Measurements from ENCODE around the gene SYNDIG1. TPM values are rescaled to one million over a fixed set of nuclear protein-coding genes. Genes with fewer than 3 reads are reported as not detected.

Gene SYNDIG1
- total and polyA plus RNA-seq, 4 donors: 0.20 to 5.0 (median 0.63) TPM

DNA sequence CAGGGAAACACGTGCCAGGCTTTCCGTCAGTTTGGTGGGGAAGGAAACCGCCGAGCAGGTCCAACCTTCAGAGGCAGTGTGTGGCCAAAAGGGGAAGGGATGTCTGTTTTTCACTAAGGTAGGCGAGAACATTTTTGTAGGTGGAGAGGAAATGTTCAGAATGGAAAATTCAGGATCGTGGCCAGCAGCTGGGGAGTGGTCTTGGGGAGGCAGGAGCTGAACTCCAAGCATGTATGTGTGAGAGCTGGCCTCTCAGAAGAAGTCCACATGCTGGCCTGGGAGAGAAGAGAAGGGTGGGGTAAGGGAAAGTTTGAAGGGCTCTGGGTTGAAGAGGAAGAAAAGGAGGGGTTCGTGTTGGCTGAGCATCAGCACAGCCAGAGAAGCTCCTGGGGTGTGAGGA lies 74.9 kb downstream of the SYNDIG1 start:
- DNase-seq: no peak
- no peak overlapping the region for H3K27ac ChIP-seq (ENCODE audit: low read depth in 1 of 2, low read length in 1 of 2)

DNA sequence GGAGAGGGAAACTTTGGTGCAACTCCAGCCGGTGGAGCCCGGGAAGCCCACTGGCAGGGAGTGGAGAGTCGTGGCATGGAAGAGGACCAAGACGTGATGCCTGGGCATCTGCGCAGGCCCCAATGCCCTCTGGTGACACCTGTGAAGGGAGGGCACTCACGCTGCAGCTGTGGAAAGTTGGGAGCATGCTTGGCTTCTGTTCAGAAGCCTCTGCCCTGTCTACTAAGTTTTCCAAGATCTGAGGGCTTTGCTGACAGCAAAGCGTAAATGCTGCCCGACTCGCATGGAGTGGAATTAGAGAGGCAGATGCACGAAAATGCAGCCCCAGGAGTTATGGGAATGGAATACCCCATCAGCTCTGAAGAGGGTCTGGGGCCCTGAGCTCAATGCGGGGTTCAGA lies 75.7 kb downstream of the SYNDIG1 start:
- H3K36me3 ChIP-seq (ENCODE audit: control insufficient read depth in 4 of 4, insufficient read depth in 4 of 4, low read length in 4 of 4): peaks cover 0 to 4% (median 2%) of the 10 kb centered on the region in 4 donors
- ATAC-seq (ENCODE audit: insufficient read depth, low FRiP score) (no peak), DNase-seq (no peak)
- H3K27ac ChIP-seq (ENCODE audit: low read depth in 1 of 2, low read length in 1 of 2): no peak overlapping the region
- no peak overlapping the region for H3K4me3 ChIP-seq
- TF ChIP-seq, protein P1, sequence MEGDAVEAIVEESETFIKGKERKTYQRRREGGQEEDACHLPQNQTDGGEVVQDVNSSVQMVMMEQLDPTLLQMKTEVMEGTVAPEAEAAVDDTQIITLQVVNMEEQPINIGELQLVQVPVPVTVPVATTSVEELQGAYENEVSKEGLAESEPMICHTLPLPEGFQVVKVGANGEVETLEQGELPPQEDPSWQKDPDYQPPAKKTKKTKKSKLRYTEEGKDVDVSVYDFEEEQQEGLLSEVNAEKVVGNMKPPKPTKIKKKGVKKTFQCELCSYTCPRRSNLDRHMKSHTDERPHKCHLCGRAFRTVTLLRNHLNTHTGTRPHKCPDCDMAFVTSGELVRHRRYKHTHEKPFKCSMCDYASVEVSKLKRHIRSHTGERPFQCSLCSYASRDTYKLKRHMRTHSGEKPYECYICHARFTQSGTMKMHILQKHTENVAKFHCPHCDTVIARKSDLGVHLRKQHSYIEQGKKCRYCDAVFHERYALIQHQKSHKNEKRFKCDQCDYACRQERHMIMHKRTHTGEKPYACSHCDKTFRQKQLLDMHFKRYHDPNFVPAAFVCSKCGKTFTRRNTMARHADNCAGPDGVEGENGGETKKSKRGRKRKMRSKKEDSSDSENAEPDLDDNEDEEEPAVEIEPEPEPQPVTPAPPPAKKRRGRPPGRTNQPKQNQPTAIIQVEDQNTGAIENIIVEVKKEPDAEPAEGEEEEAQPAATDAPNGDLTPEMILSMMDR (IDR thresholded peaks at IDR 0.05; ENCODE audit: control extremely low read depth, extremely low read depth): no peak
- H3K27me3 ChIP-seq (ENCODE audit: control insufficient read depth in 3 of 3, insufficient read depth in 3 of 3, low read length in 2 of 3): no peaks in the 10 kb centered on the region
- 85 to 93% methylated on average over 11 of the region's 11 CpGs for WGBS, 2 donors
- H3K9me3 ChIP-seq (ENCODE audit: control insufficient read depth in 4 of 4, insufficient read depth in 3 of 4, low read length in 3 of 4): peaks cover 0 to 12% (median 2%) of the 10 kb centered on the region in 4 donors
- H3K4me1 ChIP-seq (ENCODE audit: control insufficient read depth in 5 of 5, insufficient read depth in 5 of 5, low read length in 5 of 5): no peaks in the 10 kb centered on the region
- H3K9ac ChIP-seq (ENCODE audit: insufficient read depth in 1 of 2, low read length in 2 of 2): no peak overlapping the region

More for the DNA sequence above, 74.9 kb downstream of the SYNDIG1 start:
- H3K4me1 ChIP-seq (ENCODE audit: control insufficient read depth in 5 of 5, insufficient read depth in 5 of 5, low read length in 5 of 5): no peaks in the 10 kb centered on the region
- no peaks in the 10 kb centered on the region for H3K27me3 ChIP-seq (ENCODE audit: control insufficient read depth in 3 of 3, insufficient read depth in 3 of 3, low read length in 2 of 3)
- peaks cover 0 to 4% (median 2%) of the 10 kb centered on the region in 4 donors for H3K36me3 ChIP-seq (ENCODE audit: control insufficient read depth in 4 of 4, insufficient read depth in 4 of 4, low read length in 4 of 4)
- no peak for ATAC-seq (ENCODE audit: insufficient read depth, low FRiP score)
- 44 to 60% methylated on average over 7 of the region's 7 CpGs for WGBS, 2 donors
- TF ChIP-seq, protein P1 (IDR thresholded peaks at IDR 0.05; ENCODE audit: control extremely low read depth, extremely low read depth): no peak
- H3K4me3 ChIP-seq: no peak overlapping the region
- no peak overlapping the region for H3K9ac ChIP-seq (ENCODE audit: insufficient read depth in 1 of 2, low read length in 2 of 2)
- H3K9me3 ChIP-seq (ENCODE audit: control insufficient read depth in 4 of 4, insufficient read depth in 3 of 4, low read length in 3 of 4): peaks cover 0 to 12% (median 2%) of the 10 kb centered on the region in 4 donors

DNA sequence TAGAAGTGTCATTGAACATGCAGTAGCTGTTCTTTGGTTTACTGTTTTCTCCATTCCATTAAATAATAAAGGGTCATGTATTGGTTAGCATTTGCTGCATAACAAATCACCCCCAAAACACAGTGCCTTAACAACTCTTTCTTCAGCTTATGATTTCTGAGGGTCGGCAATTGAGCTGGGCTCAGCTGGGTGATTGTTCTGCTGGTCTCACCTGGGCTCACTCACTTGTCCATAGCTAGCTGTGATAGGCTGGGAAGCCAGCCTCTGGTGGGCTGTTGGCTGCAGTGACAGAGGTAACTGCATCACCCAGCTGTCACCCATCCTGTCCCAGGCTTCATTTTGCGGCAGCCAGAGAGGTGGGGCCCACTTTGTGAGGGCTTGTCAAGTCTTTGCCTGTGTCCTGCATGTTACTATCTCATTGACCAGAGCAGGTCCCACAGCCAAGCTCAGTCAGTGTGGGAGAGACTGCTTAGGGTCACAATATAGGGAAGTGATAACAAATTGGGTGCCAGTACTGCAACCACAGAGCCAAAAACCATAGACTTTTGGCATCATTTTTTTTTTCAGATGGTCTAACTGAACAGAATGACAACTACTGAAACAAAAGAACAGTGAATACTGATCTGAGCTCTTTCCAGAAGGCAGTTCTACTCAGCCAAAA lies 76.9 kb downstream of the SYNDIG1 start:
- WGBS, 2 donors: 93 to 94% methylated on average over 2 of the region's 2 CpGs
- Histone ChIP-seq H3K4me1 (ENCODE audit: control insufficient read depth in 5 of 5, insufficient read depth in 5 of 5, low read length in 5 of 5) (no peaks in the 10 kb centered on the region), H3K27me3 (ENCODE audit: control insufficient read depth in 3 of 3, insufficient read depth in 3 of 3, low read length in 2 of 3) (no peaks in the 10 kb centered on the region), H3K27ac (ENCODE audit: low read depth in 1 of 2, low read length in 1 of 2) (no peak overlapping the region), H3K9ac (ENCODE audit: insufficient read depth in 1 of 2, low read length in 2 of 2) (no peak overlapping the region), H3K9me3 (ENCODE audit: control insufficient read depth in 4 of 4, insufficient read depth in 3 of 4, low read length in 3 of 4) (peaks cover 0 to 11% (median 2%) of the 10 kb centered on the region in 4 donors), H3K36me3 (ENCODE audit: control insufficient read depth in 4 of 4, insufficient read depth in 4 of 4, low read length in 4 of 4) (peaks cover 0 to 4% (median 2%) of the 10 kb centered on the region in 4 donors), H3K4me3 (no peak overlapping the region)
- TF ChIP-seq, protein P1 (IDR thresholded peaks at IDR 0.05; ENCODE audit: control extremely low read depth, extremely low read depth): no peak
- DNase-seq (no peak), ATAC-seq (ENCODE audit: insufficient read depth, low FRiP score) (no peak)

Measured in lung (tissue), 12 donors.